ENCODE results near the gene C17orf50.

The C17orf50 gene

GRCh38 chr17:35731917-35732805, 28.5 kb upstream of the C17orf50 start:
- no peak for DNase-seq
- in situ Hi-C loops (cut with MboI; ENCODE audit: low pct_unique_long_range_greater_than_20kb, low sequenced_read_pairs) = loop anchor here (25.0 kb wide), 1 partner anchor 570 kb away; no protein-coding TSS in a partner anchor

- no peak for DNase-seq
- in situ Hi-C loops (cut with MboI; ENCODE audit: low pct_unique_long_range_greater_than_20kb, low sequenced_read_pairs) = loop anchor here (25.0 kb wide), 1 partner anchor 570 kb away; no protein-coding TSS in a partner anchor
Measured at GRCh38 chr17:35732806-35733136, 27.9 kb upstream of the C17orf50 start.

GRCh38 chr17:35733366-35733765, 27.3 kb upstream of the C17orf50 start:
- DNase-seq = no peak
- in situ Hi-C loops (cut with MboI; ENCODE audit: low pct_unique_long_range_greater_than_20kb, low sequenced_read_pairs) = loop anchor here (25.0 kb wide), 1 partner anchor 571 kb away; no protein-coding TSS in a partner anchor

GRCh38 chr17:35734396-35734795, 26.3 kb upstream of the C17orf50 start:
- in situ Hi-C loops (cut with MboI; ENCODE audit: low pct_unique_long_range_greater_than_20kb, low sequenced_read_pairs) = loop anchor here (25.0 kb wide), 1 partner anchor 572 kb away; no protein-coding TSS in a partner anchor
- DNase-seq = no peak

- no peak for DNase-seq
- in situ Hi-C loops (cut with MboI; ENCODE audit: low pct_unique_long_range_greater_than_20kb, low sequenced_read_pairs) = loop anchor here (25.0 kb wide), 1 partner anchor 573 kb away; no protein-coding TSS in a partner anchor
Measured at GRCh38 chr17:35735036-35735805, 25.5 kb upstream of the C17orf50 start.

GRCh38 chr17:35736236-35736635, 24.5 kb upstream of the C17orf50 start:
- in situ Hi-C loops (cut with MboI; ENCODE audit: low pct_unique_long_range_greater_than_20kb, low sequenced_read_pairs) = loop anchor here (25.0 kb wide), 1 partner anchor 574 kb away; no protein-coding TSS in a partner anchor
- DNase-seq = no peak

- DNase-seq = no peak
- in situ Hi-C loops (cut with MboI; ENCODE audit: low pct_unique_long_range_greater_than_20kb, low sequenced_read_pairs) = loop anchor here (25.0 kb wide), 1 partner anchor 576 kb away; no protein-coding TSS in a partner anchor
Measured at GRCh38 chr17:35738519-35739133, 22.1 kb upstream of the C17orf50 start.

- in situ Hi-C loops (cut with MboI; ENCODE audit: low pct_unique_long_range_greater_than_20kb, low sequenced_read_pairs) = loop anchor here (25.0 kb wide), 1 partner anchor 578 kb away; no protein-coding TSS in a partner anchor
- no peak for DNase-seq
Measured at GRCh38 chr17:35740216-35740615, 20.5 kb upstream of the C17orf50 start.

- no peak for DNase-seq
- in situ Hi-C loops (cut with MboI; ENCODE audit: low pct_unique_long_range_greater_than_20kb, low sequenced_read_pairs) = loop anchor here (25.0 kb wide), 1 partner anchor 579 kb away; no protein-coding TSS in a partner anchor
Measured at GRCh38 chr17:35740997-35741931, 19.4 kb upstream of the C17orf50 start.

GRCh38 chr17:35742496-35742895, 18.2 kb upstream of the C17orf50 start:
- no peak for DNase-seq
- in situ Hi-C loops (cut with MboI; ENCODE audit: low pct_unique_long_range_greater_than_20kb, low sequenced_read_pairs) = loop anchor here (25.0 kb wide), 1 partner anchor 580 kb away; no protein-coding TSS in a partner anchor

GRCh38 chr17:35742896-35743477, 17.7 kb upstream of the C17orf50 start:
- in situ Hi-C loops (cut with MboI; ENCODE audit: low pct_unique_long_range_greater_than_20kb, low sequenced_read_pairs) = loop anchor here (25.0 kb wide), 1 partner anchor 581 kb away; no protein-coding TSS in a partner anchor
- DNase-seq = no peak

GRCh38 chr17:35743626-35744328, 16.9 kb upstream of the C17orf50 start:
- in situ Hi-C loops (cut with MboI; ENCODE audit: low pct_unique_long_range_greater_than_20kb, low sequenced_read_pairs) = loop anchor here (25.0 kb wide), 1 partner anchor 581 kb away; no protein-coding TSS in a partner anchor
- DNase-seq = peak; percentile 85

- in situ Hi-C loops (cut with MboI; ENCODE audit: low pct_unique_long_range_greater_than_20kb, low sequenced_read_pairs) = loop anchor here (25.0 kb wide), 1 partner anchor 583 kb away; no protein-coding TSS in a partner anchor
- DNase-seq = no peak
Measured at GRCh38 chr17:35744830-35745229, 15.9 kb upstream of the C17orf50 start.

- in situ Hi-C loops (cut with MboI; ENCODE audit: low pct_unique_long_range_greater_than_20kb, low sequenced_read_pairs) = loop anchor here (25.0 kb wide), 1 partner anchor 583 kb away; no protein-coding TSS in a partner anchor
- no peak for DNase-seq
Measured at GRCh38 chr17:35745246-35745645, 15.4 kb upstream of the C17orf50 start.

- DNase-seq = no peak
- in situ Hi-C loops (cut with MboI; ENCODE audit: low pct_unique_long_range_greater_than_20kb, low sequenced_read_pairs) = loop anchor here (25.0 kb wide), 1 partner anchor 584 kb away; no protein-coding TSS in a partner anchor
Measured at GRCh38 chr17:35745749-35746320, 14.9 kb upstream of the C17orf50 start.

- in situ Hi-C loops (cut with MboI; ENCODE audit: low pct_unique_long_range_greater_than_20kb, low sequenced_read_pairs) = loop anchor here (25.0 kb wide), 1 partner anchor 585 kb away; no protein-coding TSS in a partner anchor
- peak; percentile 90 for DNase-seq
Measured at GRCh38 chr17:35747540-35748017, 13.1 kb upstream of the C17orf50 start.
